ENCODE results near the gene ENDOV. TPM values are rescaled to one million over a fixed set of nuclear protein-coding genes. Genes with fewer than 3 reads are reported as not detected.
A peak's percentile ranks its signal among the peaks of the same experiment; 100 is the strongest.
"Not testable (repeated sequence)": the region's sequence is repeated elsewhere in the genome, so short reads cannot be mapped to it uniquely, and the experiment has no call there.

ENDOV gene
- total RNA-seq, 1 experiment from 2014 or later, result 22.4 TPM

DNA sequence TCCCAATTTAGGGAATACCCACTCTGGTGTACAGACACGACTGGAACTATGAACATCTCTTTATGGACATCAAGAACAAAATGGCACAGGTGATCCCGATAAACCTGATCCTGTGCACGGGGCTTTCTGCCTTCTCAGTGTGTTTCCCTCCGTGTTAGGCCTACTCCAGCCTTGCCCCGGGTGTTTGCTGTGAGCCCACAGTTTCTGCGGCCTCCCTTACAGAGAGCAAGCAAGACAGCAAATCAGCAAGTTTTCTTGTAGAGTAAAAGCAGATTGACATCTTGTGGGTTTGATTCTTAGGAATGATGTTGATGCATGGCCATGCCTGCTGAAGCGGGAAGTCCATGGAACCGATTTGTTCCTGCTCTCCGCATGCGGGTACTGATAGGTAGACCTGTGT lies 26.4 kb upstream of the ENDOV start:
- no peak for DNase-seq (ENCODE audit: low read depth)

DNA sequence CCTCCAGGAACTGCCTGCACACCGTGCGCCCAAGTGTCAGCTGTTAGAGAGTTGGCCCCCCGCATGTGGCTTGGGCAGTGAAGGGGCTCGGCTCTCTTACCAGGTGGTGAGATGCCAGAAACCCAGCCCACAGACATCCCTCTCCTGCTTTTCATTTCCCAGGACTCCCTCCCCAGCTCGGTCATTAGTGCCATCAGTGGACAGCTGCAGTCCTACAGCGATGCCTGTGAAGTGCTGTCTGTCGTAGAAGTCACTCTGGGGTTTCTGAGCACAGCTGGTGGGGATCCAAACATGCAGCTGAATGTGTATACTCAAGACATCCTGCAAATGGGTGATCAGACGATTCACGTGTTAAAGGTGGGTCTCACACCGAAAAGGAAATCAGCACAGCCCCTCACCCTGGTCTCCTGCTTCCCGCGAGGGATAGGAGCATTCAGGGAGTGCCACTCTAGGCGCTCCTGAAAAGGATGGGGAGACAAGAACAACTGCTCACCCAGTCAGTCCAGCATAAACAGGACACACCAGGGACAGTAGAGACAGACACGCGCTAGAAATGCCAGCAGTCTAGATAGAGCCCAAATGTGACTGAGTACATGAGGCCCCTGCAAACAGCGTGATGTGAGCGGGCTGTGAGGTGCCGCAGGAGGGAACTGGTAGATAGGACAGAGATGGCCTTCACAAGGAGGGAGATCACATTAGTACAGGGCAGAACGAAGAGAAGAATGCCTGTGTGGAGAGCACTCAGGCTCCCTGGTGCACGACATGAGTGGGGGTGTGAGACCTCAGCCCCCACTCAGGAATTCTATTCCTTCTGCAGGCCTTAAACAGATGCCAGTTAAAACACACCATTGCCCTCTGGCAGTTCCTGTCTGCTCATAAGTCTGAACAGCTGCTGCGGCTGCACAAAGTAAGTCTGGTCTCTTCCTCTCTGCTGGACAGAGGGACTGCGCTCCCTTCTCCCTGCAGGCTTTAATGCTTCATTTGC lies 25.7 kb upstream of the ENDOV start:
- DNase-seq (ENCODE audit: low read depth), result no peak

GRCh38 chr17:80393241-80393890 lies 21.6 kb upstream of the ENDOV start:
- DNase-seq (ENCODE audit: low read depth), result no peak

- DNase-seq (ENCODE audit: low read depth), result no peak
Measured at GRCh38 chr17:80393961-80394360, 21.0 kb upstream of the ENDOV start.

DNA sequence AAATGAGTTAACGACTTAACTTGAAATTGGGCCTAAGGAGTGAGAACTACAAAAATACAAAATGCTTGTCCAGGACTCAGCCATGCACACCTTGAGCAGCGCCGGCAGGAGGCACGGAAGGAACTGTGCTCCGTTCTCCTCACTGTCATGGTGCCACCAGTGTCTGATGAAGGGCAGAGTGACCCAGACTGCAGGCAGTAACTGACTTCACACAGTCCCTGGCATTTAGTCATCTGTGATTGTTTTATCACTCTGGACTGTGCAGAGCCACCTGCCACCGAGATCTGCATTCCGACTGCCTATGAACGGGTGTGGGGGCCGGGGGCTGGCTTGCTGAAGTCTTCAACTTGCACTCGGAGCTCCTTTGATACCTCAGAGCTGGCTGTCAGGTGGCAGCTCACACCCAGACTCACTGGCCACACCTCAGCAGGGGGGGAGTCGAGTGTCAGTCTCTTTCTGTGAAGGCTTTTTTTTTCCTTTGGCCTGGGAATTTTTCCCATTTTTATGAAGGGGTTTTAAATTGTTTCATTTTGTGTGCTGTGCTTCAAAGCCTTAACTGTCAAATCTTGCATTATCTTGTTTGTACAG lies 20.2 kb upstream of the ENDOV start:
- DNase-seq (ENCODE audit: low read depth), result no peak

GRCh38 chr17:80395402-80396151 lies 19.4 kb upstream of the ENDOV start:
- DNase-seq (ENCODE audit: low read depth), result peak; percentile 11

DNA sequence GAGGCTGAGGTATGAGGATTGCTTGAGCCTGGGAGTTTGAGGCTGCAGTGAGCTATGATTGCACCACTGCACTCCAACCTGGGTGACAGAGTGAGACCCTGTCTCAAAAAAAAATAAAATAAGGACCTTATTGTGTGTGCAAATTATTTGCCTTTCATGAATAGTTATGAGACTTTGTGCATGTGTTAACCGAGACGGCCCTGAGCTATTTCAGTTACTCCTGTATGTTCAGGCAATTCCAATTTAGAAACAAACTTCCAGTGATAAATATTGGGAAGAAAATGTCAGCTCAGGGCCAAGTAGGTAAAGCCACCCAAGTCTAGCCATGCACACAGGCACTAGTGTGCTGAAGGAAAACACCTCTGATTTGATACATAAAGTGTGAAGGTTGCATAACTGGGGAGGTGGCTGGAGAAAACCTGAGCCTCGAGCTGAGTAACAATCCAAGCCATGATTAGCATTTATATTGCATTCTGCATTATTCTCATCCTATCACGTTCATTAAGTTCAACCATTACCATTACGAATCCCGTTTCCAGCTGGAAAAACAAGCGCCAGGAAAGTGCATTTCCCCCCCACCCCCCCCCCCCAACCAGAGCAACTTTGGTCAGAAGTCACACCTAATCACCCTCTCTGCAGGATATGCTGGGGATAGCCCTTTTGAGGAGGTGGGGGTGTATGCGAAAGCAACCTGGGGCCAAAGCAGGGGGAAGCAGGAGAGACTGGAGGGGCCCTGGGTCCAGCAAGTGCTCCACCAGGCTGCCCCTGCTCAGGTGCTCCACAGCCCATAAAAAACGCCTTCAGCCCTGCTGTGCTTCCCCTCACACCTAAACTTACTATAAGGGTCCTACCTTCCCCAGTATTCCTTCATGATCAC lies 18.6 kb upstream of the ENDOV start:
- no peak for DNase-seq (ENCODE audit: low read depth)

GRCh38 chr17:80397034-80397387 lies 18.0 kb upstream of the ENDOV start:
- DNase-seq (ENCODE audit: low read depth), result no peak

DNA sequence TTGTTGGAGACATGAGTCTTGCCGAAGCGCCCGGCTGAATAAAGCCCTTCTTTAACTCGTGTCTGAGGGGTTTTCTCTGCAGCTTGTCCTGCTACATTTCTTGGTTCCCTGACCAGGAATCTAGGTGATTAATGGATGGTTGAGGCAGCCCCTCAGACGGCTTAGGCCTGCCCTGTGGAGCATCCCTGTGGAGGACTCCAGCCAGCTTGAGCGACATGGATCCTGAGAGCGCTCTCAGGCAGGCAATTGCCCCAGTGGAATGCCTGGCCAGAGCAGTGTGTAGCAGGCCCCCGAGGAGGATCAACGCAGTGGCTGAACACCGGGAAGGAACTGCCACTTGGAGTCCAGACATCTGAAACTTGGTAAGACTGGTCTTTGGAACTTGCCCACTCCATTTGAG lies 17.3 kb upstream of the ENDOV start:
- no peak for DNase-seq (ENCODE audit: low read depth)

DNA sequence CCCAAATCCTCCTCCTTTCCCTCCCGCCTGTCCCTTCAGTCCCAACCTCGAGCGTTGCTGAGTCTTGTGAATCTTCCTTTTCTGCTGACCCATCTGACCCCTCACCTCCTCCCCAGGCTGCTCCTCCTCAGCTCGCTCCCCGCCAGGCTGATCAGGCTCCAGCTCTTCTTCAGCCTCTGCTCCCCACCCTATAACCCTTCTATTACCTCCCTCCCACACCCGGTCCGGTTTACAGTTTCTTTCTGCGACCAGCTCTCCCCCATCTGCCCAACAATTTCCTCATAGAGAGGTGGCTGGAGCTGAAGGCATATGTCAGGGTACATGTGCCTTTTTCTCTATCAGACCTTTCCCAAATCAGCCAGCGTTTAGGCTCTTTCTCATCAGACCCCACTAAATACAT lies 13.9 kb upstream of the ENDOV start:
- not testable (repeated sequence) for DNase-seq (ENCODE audit: low read depth)

DNA sequence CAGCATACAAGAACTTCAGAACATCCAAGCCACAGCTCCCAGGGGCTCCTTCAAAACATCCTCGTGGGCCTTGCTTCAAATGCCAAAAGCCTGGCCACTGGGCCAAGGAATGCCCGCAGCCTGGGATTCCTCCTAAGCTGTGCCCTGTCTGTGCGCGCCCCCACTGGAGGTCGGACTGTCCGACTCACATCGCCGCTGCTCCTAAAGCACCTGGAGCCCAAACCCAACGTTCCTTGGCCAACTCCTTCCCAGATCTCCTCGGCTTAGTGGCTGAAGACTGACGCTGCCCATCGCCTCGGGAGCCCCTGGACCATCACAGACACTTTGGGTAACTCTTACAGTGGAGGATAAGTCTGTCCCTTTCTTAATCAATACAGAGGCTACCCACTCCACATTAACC lies 12.9 kb upstream of the ENDOV start:
- not testable (repeated sequence) for DNase-seq (ENCODE audit: low read depth)

DNA sequence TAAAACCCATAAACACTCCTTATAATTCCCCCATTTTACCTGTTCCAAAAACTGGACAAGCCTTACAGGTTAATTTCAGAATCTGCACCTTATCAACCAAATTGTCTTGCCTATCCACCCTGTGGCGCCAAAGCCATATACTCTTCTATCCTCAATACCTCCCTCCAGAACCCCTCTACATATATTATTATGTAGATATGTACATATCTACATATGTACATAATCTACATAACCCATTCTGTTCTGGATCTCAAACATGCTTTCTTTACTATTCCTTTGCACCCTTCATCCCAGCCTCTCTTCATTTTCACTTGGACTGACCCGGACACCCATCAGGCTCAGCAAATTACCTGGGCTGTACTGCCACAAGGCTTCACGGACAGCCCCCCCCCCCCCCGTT lies 12.0 kb upstream of the ENDOV start:
- no peak for DNase-seq (ENCODE audit: low read depth)

DNA sequence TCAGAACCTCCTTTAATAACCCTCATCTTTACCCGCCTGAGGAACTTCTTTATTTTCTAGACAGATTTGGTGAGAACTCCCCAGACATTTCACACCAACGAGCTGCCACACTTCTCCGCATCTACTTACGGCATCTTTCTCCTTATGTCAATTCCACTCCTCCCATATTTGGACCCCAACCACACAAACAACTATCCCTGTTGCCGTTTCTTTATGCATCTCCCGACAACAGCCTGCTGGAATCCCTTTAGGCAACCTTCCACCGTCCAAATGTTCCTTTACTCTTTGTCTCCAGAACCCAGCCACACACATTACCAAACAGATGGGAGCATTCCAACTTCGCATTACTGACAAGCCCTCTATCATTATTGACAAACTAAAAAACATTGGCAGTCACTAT lies 8.8 kb upstream of the ENDOV start:
- DNase-seq (ENCODE audit: low read depth), result no peak

GRCh38 chr17:80407917-80408316 lies 7.0 kb upstream of the ENDOV start:
- DNase-seq (ENCODE audit: low read depth), result not testable (repeated sequence)

DNA sequence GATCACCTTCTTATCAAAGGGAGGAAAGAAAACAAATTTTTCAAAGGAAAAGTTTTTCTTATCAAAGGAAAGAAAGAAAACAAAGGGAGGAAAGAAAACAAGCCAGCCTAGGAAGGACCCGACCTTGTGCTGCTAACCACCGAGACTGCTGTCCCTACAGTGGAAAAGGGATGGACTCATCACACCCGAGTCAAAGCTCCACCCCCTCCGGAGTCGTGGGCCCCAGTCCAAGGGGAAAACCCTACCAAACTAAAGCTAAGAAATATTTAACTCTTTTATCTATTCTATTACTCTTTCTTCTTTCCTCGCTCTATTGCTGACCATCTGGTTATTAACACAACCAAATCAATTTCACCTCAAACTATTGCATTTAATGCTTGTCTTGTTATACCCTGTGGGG lies 6.1 kb upstream of the ENDOV start:
- DNase-seq (ENCODE audit: low read depth), result no peak

DNA sequence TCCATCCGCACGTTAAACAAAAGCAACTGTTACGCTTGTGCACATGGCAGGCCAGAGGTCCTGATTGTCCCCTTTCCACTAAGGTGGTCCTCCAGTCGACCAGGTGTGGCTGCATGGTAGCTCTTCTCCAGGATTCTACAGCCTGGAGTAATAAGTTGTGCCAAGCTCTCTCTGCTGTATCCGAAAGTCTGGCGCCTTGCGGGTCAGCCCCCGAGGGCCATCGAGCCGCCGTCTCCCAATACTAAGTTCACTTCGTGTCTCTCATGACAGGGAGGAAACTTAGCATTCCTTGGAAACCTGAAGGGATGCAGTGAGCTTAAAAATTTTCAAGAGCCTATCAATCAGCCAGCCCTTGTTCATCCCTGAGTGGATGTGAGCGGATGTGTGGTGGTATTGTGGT lies 5.3 kb upstream of the ENDOV start:
- DNase-seq (ENCODE audit: low read depth), result no peak

- DNase-seq (ENCODE audit: low read depth), result not testable (repeated sequence)
Measured at GRCh38 chr17:80410441-80411087, 4.4 kb upstream of the ENDOV start.

DNA sequence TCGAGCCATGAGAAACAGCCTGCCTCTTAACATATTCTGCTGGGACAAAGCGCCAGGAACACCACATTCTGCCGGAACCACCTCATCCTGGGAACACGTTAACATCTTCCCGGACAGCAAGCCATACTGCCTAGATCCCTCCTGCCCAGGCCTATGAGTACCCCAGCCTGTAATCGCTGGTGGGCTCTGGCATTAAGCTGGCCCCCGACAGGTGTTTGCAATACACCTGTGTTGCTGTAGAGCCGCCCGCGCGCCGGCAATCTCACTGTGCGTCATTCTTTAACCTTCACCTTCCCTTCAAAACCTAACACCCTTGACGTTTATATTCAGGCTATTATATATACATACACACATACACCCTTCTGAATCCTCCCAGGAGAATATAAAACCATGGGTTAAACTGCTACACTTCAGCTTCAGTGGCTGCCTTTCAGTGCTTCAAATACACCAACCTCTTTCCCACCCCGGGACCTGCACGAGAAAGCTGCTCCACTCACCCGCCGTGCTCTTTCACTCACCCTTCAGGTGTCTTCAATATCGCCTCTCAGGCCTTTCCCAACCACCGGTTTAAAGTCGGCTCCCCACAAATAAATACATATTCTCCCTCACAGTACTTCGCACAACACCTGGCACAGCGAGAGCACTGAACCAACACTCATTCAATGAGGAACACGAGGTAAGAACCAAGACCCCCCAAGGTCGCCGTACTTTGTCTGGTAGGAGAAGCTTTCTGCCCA lies 1.0 kb upstream of the ENDOV start:
- DNase-seq (ENCODE audit: low read depth), result no peak

DNA sequence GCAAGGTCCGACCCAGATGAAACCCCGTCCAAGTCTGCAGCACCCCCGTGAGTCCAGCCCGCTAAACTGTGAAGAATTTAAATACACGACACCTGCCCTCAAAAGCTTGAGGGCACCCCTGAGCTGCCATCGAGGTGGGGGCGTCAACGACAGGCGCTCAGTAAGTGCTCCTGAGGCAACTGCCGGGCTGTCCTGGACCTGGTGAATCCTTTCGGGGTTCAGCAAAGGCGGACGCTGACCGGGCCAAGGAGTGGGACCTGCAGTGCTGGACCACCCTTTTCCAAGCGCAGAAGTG lies 512 bp upstream of the ENDOV start:
- DNase-seq (ENCODE audit: low read depth), result peak; percentile 21

DNA sequence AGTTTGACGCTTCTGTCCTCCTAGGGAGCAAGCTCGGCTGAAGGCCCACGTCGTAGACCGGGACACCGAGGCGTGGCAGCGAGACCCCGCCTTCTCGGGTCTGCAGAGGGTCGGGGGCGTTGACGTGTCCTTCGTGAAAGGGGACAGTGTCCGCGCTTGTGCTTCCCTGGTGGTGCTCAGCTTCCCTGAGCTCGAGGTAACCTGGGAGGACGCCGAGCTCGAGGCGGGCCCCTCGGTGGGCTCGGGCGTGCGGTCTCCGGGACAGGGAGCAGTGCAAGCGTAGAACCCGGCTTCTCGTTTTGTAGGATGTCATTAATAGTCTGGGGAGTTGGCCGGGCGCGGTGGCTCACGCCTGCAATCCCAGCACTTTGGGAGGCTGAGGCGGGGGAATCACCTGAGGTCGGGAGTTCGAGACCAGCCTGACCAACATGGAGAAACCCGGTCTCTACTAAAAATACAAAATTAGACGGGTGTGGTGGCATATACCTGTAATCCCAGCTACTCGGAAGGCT lies 715 bp downstream of the ENDOV start:
- no peak for DNase-seq (ENCODE audit: low read depth)
